GM10847 (cell line): ENCODE data around the gene TMEM174.

Experiments
- POLR2A ChIP-seq: IDR thresholded peaks from 2 replicates; pipeline ENCODE4 v1.6.1; 2011; ENCODE audit not compliant: insufficient read length; ENCODE audit errors: extremely low read depth

The TMEM174 gene, protein sequence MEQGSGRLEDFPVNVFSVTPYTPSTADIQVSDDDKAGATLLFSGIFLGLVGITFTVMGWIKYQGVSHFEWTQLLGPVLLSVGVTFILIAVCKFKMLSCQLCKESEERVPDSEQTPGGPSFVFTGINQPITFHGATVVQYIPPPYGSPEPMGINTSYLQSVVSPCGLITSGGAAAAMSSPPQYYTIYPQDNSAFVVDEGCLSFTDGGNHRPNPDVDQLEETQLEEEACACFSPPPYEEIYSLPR

DNA sequence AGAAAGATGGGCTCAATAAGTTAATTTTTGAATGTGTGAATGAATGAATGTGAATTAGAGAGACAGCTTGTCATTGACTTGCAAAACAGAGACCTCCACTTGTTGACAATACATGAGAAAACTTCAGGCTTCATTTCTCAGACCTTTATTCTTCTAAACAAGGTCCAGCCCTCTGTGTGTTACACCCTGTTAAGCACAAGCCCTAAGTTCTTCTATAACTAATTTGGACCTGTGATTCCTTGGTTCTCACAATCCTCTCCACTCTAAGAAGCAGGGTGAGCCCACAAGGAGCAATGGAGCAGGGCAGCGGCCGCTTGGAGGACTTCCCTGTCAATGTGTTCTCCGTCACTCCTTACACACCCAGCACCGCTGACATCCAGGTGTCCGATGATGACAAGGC lies at the start of gene TMEM174:
TSS of gene TMEM174 (plus strand) at position 243 of the 400 bp plus-strand sequence. CDS start at position 294, 51 bp downstream.
- TF ChIP-seq POLR2A, result no peak

DNA sequence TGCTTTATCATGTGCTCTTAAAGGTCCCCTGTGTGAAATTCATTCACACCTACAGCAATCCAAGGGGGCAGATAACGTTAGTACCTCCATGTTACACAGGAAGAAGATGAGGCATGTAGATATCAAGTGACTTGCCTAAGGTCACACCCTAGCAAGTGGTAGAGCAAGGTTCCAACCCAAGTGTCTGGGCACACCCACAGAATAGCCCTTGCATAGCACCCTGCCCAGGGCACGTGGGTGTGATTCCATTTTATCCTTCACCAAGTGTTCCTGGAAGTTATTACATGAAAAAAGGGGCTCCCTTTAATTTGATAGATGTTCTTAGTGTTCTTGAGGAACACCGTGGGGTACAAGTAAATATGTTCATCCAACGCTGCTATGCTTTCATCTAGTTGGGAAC lies 47.7 kb upstream of the TMEM174 start:
- TF ChIP-seq POLR2A, result no peak

DNA sequence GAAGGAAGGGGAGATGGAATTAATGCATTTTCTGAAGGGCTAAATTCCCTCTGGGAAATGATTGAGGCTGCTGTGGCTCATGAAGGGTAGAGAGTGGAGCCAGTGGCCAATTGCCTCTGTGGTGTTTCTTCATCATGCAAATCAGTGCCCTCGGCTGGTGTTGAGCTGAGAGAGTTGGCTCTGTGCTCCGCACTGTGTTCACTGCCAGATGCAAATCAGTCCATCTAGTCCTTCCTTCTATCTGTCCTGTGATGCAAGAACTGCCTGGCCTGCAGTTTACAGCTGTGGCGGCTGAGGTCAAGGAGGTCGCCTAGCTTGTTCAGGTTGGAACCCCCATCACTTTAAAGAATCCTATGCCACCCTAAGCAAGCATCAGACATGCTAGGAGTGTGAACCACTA lies 46.6 kb upstream of the TMEM174 start:
- no peak for TF ChIP-seq POLR2A

DNA sequence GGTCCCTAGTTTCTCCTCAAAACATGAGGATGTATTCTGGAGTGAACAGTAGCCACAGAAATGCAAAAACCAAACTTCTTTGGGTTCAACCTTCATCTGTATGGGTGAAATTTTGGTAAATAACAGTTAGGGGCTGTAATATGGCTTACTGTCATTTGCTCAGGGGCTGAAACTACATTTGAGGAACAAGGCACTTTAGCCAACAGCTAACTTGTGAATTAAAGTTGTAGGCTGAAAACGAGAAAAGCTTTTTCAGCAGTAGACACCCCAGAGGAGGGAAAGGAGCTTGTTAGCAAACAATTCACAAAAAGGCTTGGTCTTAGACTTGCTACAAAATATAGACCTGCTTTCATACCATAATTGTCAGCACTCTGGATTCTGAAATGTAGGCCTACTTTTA lies 46.0 kb upstream of the TMEM174 start:
- TF ChIP-seq POLR2A, result no peak

DNA sequence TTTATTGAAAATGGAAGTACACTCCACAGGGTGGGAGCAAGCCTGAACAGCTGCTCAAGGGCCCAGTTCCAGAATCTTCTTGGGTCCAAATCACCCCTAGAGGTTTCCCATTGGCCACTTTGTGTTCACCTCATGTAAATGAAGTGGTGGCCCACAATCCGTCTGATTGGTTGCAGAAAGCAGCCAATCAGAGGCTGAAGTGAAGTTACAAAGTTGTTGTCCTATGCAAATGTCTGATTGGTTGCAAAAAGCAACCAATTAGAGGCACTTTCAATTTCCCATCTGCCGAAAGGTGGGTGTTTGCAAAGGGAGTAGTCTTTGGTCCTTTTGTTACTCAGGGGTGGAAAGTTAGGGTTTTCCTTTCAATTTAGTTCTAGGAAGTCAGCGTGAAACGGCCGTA lies 43.9 kb upstream of the TMEM174 start:
- TF ChIP-seq POLR2A, result no peak

DNA sequence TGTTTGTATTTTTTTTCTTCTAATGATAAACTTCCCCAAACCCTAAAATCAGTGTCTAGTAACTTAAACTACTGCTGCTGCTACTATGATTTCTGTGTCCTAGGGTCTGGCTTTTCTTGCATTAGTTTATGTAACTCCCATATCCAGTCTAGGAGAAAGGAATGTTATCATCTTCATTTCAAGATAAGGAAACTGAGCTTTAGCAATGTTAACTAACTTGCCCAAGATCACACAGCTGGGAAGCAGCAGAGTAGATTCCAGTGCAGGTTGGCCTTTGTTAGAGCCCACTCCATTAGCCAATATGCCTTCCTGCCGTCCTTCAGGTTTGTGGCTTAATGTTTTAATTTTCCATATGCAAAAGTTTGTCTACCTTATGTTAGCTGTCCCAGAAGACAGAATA lies 42.2 kb upstream of the TMEM174 start:
- no peak for TF ChIP-seq POLR2A

DNA sequence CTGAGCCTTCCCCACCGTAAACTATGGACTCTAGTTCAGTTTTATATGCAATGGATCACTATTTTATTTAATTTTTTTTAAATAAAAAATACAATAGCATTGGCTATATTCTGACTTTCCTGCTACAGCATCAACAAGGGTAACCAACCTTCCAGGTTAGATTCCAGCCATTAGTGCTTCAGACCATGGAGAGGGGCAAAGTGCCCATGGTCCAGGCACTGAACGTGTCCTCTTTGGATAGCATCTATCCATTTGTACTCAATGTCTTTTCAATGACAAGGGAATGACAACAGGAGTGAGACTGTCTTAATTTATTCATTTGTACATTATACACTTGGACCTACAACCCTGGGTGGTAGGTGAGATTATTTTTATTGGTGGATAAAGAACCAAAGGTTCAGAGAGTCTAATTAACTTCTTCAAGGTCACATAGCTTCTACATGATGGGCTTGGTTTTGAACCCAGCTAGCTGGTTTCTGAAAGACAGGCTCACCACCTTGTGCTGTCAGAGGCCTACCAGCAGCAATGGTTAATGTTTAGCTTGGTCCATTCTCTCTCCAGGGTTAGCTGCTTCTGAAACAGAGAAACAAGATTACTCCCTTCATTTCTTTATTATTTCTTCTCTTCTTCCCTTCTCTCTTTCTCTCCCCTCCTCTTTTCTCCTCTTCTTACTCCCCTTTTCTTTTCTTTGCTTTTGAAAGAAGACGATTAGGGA lies 41.1 kb upstream of the TMEM174 start:
- TF ChIP-seq POLR2A, result no peak

DNA sequence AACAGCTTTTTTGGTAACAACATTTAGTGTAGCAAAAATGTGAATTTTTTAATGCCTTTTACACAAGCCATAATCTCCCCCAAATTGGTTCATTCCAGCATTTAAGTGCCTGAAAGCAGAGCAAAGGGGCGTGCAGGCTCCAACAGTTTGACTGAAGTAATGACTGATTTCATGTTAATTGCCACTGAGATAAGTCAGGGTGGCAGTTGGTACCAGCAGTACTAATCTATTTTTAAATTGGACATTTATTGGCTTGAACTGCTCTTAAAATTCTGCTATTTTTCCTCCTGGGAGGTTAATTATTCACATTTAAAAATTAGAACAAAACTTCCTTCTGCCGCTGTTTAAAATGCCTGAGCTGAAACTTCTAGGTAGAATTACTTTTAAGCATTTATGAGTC lies 40.2 kb upstream of the TMEM174 start:
- no peak for TF ChIP-seq POLR2A

DNA sequence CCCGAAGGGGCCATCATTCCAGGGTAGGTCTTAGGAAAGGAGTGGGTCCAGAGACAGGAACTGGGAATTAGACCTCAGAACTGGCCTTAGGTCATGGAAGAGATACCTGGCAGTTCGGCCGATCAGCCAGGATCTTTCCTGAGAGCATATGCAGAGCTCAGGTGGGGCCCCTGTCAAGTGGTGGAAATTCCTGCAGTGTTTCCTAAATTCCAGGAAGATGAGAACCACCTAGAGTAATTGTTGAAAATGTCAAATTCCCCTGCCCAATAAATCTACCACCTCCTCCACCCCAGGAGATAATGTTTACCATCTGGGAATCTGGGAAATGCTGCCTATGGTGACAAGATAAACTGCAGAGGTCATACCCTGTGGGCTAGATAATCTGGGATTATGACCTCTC lies 38.0 kb upstream of the TMEM174 start:
- TF ChIP-seq POLR2A, result no peak

DNA sequence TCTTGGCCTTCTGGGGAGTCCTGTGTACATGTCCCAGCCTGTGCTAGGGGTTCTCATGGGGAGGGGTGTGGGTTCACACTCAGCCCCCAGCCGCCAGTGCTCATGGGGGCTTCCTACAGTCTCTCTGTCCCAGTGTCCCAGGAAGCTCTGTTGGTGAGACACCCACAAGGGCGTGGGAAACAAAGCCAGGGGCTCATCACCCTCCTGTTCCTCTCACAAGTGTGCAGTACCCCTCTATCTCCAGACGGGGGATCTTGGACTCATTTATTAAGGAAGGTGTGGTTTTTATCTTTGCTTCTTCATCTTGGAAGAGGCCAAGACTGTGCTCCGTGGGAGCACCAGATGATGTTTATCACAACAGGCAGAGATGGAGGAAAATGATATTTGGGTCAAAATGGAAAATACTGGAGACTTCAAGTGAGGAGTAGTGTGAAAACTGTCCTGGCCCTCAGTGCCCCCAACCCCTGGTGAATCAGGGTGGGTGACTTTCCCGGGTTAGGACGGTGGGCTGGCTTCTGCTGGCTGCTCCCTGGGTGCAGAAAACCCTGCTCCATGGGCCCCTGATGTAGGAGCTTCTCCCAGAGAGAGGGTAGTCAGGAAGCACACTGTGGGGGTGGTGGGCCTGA lies 37.5 kb upstream of the TMEM174 start:
- TF ChIP-seq POLR2A, result no peak

DNA sequence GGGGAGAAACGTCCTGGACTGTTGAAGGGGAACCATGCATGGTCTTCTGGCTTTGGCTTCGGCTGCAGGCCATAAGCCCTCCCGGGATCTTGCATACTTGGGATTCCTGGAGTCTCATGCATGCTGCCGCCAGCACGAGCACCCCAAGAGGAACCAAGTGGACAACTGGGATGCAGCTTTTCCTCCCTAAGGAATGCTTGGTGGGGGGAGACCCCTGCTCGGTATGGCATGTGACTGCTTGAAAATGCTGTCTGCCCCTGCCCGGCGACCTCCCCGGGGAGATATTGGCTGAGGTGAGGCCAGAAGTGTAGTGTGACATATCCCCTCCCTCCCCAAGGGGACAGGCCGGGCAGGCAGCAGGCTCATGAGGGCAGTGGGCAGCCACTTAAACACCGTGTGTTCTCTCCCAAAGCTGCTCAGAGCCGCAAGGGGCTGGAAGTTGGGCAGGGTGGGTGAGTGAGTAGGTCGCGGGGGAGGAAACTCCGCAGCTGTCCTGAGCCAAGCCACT lies 36.9 kb upstream of the TMEM174 start:
- TF ChIP-seq POLR2A, result no peak

DNA sequence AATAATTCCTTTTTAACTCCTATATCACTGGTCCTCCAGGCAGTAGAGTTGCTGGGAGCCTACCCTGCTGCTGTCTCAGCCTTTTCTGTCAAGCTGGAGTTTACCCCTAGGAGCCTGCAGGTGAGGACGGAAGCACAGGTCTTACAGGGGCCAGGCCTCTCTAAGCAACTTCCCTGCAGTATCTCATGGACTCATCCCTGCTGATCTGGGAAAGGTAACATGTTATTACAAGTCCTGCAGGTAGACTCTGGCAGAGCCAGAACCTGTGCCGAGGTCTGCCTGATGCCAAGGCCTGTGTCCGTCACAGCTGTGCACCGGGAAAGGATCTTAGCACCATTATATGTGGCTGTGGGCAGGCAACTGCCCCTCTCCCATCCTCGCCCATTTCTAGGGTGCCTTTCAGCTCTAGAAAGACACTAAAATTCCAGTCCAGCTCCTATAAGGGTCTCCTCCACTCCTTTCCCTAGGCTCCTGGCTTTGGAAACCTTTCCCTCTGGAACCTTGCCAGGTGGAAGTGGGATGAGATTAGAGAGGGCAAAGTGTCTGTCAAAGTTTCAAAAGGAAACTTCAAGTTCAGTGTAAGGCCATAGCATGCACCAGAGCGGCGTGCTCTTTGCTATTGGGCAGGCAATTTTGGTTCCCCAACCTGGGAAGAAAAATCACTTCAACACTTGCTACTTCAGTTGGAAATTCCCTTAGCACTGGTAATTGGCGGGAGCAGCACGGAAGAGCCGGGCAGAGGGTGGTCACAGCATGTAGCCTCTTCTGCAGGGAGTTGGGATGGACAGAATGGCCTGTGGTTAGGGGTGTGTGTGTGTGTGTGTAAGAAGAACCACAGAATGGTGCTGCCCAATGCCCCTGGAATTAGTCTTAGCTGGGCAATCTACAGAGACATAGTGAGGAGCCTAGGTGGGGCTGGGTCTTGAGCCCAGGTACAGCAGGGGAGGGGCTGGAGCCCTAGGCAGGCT lies 35.1 kb upstream of the TMEM174 start:
- no peak for TF ChIP-seq POLR2A

DNA sequence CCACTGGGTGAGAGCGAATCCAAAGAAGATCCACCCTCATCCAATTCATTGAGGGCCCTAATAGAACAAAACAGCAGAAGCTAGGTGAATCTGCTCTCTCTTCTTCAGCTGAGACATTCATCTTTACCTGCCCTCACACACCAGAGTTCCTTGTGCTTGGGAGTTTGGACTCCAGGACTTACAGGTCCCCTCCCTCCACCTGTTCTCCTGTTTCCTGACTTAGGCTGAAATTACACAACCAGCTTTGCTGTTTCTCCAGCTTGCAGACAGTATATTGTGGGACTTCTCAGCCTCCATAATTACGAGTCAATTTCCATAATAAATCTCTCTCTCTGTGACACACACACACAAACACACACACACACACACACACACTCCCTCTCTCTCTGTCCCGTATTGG lies 33.5 kb upstream of the TMEM174 start:
- no peak for TF ChIP-seq POLR2A

DNA sequence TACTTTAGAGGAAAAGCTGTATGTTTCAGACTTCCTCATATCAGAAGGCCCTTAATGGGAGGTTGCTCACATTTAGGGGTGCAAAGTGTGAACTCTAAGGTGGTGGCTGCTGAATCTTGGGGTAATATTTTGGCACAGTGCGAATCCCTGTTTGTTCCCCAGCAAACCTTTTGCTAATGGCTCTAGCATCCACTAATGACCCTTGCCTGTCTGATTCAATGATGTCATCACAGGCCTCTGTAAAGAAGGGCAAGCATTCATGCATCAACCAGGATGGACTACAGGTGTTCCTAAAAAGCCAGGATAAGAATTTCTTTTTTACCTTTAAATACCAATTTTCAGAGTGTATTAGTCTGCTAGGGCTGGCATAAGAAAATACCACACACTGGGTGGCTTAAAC lies 32.2 kb upstream of the TMEM174 start:
- no peak for TF ChIP-seq POLR2A

DNA sequence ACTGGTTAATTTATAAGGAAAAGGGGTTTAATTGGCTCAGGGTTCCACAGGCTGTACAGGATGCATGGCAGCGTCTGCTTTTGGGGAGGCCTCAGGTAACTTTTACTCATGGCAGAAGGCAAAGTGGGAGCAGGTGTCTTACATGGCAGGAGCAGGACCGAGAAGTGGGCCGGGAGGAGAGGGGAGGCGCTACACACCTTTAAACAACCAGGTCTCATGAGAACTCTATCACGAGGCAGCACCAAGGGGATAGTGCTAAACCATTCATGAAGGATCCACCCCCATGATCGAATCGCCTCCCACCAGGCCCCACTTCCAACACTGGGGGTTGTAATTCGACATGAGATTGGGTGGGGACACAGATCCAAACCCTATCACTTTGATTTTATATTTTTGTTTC lies 31.0 kb upstream of the TMEM174 start:
- no peak for TF ChIP-seq POLR2A
